Measurements from ENCODE around the gene PKNOX2. TPM values are rescaled to one million over a fixed set of nuclear protein-coding genes. Genes with fewer than 3 reads are reported as not detected.
A peak's percentile ranks its signal among the peaks of the same experiment; 100 is the strongest.

The PKNOX2 gene
- total RNA-seq, 4 donors from 2014 or later = 1.5 to 4.6 (median 2.8) TPM

GRCh38 chr11:125155767-125156166 lies 8.8 kb upstream of the PKNOX2 start:
- intact Hi-C loops (cut with DNase I; ENCODE audit: low total_unique reads) = no loop called here

GRCh38 chr11:125156346-125157117 lies 8.0 kb upstream of the PKNOX2 start:
- 47 to 50% methylated on average over 8 of the region's 8 CpGs for WGBS, 2 donors
- DNase-seq (ENCODE audit: low spot score in 2 of 2) = peak in 1 of 2 donors; percentile 53
- no peak overlapping the region for H3K4me3 ChIP-seq (ENCODE audit: low read depth, poor library complexity, severe bottlenecking)
- intact Hi-C loops (cut with DNase I; ENCODE audit: low total_unique reads) = no loop called here
- TF ChIP-seq CTCF (IDR thresholded peaks at IDR 0.05) = no peak
- TF ChIP-seq POLR2A (IDR thresholded peaks at IDR 0.05) = no peak

More at GRCh38 chr11:125155767-125156166, 8.8 kb upstream of the PKNOX2 start:
- peak in 1 of 2 donors; percentile 15 for DNase-seq (ENCODE audit: low spot score in 2 of 2)
- H3K4me3 ChIP-seq (ENCODE audit: low read depth, poor library complexity, severe bottlenecking) = no peak overlapping the region
- TF ChIP-seq POLR2A (IDR thresholded peaks at IDR 0.05) (no peak), CTCF (IDR thresholded peaks at IDR 0.05) (no peak)
- 76 to 81% methylated on average over 4 of the region's 4 CpGs for WGBS, 2 donors

GRCh38 chr11:125157118-125157733 lies 7.3 kb upstream of the PKNOX2 start:
- no peak overlapping the region for H3K4me3 ChIP-seq (ENCODE audit: low read depth, poor library complexity, severe bottlenecking)
- no peak for DNase-seq (ENCODE audit: low spot score in 2 of 2)
- TF ChIP-seq POLR2A (IDR thresholded peaks at IDR 0.05) (no peak), CTCF (IDR thresholded peaks at IDR 0.05) (no peak)
- intact Hi-C loops (cut with DNase I; ENCODE audit: low total_unique reads) = no loop called here
- 90 to 95% methylated on average over 6 of the region's 6 CpGs for WGBS, 2 donors

- 82 to 84% methylated on average over 10 of the region's 10 CpGs for WGBS, 2 donors
- DNase-seq (ENCODE audit: low spot score in 2 of 2) = peak in 1 of 2 donors; percentile 70
- intact Hi-C loops (cut with DNase I; ENCODE audit: low total_unique reads) = no loop called here
- TF ChIP-seq POLR2A (IDR thresholded peaks at IDR 0.05) = no peak
- H3K4me3 ChIP-seq (ENCODE audit: low read depth, poor library complexity, severe bottlenecking) = no peak overlapping the region
These were observed 6.4 kb upstream of the PKNOX2 start for GRCh38 chr11:125157953-125158680.

GRCh38 chr11:125162743-125163142 lies 1.8 kb upstream of the PKNOX2 start:
- 86% methylated on average over 4 of the region's 4 CpGs for WGBS, 2 donors
- peak in 1 of 2 donors; percentile 34 for DNase-seq (ENCODE audit: low spot score in 2 of 2)
- TF ChIP-seq CTCF (IDR thresholded peaks at IDR 0.05) (no peak), POLR2A (IDR thresholded peaks at IDR 0.05) (no peak)
- H3K4me3 ChIP-seq (ENCODE audit: low read depth, poor library complexity, severe bottlenecking) = no peak overlapping the region
- intact Hi-C loops (cut with DNase I; ENCODE audit: low total_unique reads) = loop anchor here (5.0 kb wide), 1 partner anchor 245 kb away; no protein-coding TSS in a partner anchor

Measured in lower leg skin (tissue), 4 donors.